ENCODE results near the gene PPHLN1.

- TF ChIP-seq, protein P1, sequence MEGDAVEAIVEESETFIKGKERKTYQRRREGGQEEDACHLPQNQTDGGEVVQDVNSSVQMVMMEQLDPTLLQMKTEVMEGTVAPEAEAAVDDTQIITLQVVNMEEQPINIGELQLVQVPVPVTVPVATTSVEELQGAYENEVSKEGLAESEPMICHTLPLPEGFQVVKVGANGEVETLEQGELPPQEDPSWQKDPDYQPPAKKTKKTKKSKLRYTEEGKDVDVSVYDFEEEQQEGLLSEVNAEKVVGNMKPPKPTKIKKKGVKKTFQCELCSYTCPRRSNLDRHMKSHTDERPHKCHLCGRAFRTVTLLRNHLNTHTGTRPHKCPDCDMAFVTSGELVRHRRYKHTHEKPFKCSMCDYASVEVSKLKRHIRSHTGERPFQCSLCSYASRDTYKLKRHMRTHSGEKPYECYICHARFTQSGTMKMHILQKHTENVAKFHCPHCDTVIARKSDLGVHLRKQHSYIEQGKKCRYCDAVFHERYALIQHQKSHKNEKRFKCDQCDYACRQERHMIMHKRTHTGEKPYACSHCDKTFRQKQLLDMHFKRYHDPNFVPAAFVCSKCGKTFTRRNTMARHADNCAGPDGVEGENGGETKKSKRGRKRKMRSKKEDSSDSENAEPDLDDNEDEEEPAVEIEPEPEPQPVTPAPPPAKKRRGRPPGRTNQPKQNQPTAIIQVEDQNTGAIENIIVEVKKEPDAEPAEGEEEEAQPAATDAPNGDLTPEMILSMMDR (IDR thresholded peaks at IDR 0.05 in 4 of 5, conservative IDR thresholded peaks at IDR 0.05 in 1 of 5) = no peak
- no peak for TF ChIP-seq POLR2A (IDR thresholded peaks at IDR 0.05)
Observed at GRCh38 chr12:42315108-42315507, 10.9 kb upstream of the PPHLN1 start.

Measured in gastrocnemius medialis (tissue), 4 donors.